Limb (tissue), 2 donors: ENCODE data around the gene SLC5A10.
"Not testable (repeated sequence)": the region's sequence is repeated elsewhere in the genome, so short reads cannot be mapped to it uniquely, and the experiment has no call there.

Experiments
- DNase-seq, 2 donors: peaks; one replicate each; pipeline ENCODE4 v3.0.0-alpha.2; 2016; ENCODE audit errors: extremely low spot score in 2 of 2

SLC5A10 gene

DNA sequence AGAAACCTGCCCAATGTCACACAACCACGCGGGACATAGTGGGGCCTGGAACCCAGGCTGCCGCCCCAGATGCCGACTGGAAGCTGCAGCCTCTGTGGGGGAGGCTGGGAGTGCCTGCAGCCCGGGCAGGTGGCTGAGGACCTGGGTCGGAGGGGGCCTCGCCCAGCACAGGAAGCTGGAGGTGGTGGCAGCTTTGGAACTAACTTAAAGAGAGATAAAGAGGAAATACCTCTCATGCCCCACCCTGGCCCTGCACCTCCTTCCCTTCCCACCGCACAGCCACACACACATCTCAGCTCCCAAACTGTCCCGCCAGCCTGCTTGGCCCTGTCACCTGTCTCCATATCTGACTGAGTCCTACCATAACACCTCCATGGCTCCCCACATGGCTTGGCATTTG lies 88.4 kb downstream of the SLC5A10 start:
- not testable (repeated sequence) for DNase-seq

GRCh38 chr17:19041871-19042270 lies 89.9 kb downstream of the SLC5A10 start:
- not testable (repeated sequence) for DNase-seq

DNA sequence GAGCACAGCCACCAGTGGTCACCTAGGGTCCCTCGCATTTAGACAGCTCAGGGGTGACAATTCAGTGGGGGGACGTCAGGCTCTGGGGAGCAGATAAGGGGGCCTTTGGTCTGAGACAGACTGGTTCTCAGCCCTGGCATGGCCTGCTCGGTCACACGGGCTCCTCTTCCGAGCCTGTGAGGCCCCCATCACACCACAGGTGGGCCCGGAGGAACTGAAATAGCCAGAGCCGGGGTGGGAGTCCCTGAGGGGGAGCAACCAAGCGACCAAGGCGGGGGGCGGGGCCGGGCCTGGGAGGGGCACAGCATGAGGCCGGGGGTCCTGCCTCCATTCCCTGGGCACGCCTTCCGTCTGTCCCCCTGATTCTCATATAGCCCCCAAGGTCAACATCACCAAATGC lies 90.4 kb downstream of the SLC5A10 start:
- not testable (repeated sequence) for DNase-seq

DNA sequence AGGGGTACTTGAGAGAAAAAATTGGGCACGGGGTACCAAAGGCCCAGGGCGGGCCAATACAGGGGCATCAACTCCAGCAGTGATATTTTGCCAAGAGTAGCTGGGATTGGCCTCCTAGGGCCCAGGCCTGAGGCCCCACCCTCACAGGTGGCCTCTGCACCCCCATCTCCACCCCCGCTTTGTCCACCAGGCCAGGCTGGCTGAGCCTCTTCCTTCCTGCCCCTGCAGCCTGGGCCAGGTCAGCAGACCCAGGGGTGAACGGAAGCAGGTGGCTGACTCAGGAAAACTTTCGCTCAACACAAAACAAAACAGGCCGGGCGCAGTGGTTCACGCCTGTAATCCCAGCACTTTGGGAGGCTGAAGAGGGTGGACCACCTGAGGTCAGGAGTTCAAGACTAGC lies 91.1 kb downstream of the SLC5A10 start:
- not testable (repeated sequence) for DNase-seq

- not testable (repeated sequence) for DNase-seq
Measured at GRCh38 chr17:19044643-19045042, 92.7 kb downstream of the SLC5A10 start.

- DNase-seq, result not testable (repeated sequence)
Measured at GRCh38 chr17:19046782-19047375, 94.9 kb downstream of the SLC5A10 start, which contains the start of gene GRAP. Gene GRAP, minus strand, starts transcription at chr17:19046957. Its CDS starts 31 bp downstream, at chr17:19046926.

DNA sequence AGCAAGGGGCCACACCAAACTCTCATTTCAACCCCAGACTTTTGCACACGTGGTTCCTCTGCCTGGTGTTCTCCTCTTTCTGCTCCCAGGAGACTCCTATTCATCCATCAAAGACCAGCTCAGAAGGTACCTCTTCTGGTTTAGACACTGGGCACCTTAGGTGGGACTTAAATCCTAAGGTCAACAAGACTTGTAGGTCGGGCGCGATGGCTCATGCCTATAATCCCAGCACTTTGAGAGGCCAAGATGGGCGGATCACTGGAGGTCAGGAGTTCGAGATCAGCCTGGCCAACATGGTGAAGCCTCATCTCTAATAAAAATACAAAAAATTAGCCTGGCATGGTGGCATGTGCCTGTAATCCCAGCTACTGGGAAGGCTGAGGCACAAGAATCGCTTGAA lies 95.5 kb downstream of the SLC5A10 start:
- not testable (repeated sequence) for DNase-seq

DNA sequence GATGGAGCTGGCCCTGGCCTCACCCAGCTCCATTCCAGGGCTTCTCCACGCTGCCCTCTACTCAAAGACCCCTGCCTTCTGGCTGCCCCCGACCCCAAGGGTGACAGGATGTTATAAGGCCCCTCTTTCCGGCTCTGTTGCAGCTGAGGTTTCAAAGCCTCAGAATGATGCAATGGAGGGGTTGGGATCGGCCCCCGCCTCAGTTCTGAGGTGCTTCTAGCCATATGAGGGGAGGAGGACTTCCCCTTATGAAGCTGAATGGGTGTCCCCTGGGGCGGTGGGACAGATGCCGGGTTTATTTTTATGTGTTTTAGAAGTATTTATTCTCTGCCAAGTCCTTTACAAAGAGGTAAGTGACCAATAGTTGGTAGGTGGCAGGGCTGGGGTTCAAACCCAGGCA lies 96.9 kb downstream of the SLC5A10 start:
- not testable (repeated sequence) for DNase-seq

DNA sequence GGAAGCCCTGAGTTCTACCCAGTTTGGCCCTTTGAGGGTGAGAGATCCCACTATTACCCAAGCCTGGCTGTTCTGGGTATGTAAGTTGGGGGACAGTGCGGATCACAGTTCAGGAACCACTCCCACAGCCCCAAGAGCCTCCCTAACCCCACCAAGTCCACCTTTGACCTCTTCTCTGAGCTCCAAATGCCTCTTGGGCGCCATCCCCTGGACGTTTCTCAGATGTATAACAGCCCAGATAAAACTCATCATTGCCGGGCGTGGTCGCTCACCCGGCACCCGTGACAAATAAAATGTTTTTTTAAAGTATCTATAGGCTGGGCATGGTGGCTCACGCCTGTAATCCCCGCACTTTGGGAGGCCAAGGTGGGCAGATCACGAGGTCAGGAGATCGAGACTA lies 103.5 kb downstream of the SLC5A10 start:
- DNase-seq, result not testable (repeated sequence)

GRCh38 chr17:19062009-19062717 lies 110.2 kb downstream of the SLC5A10 start:
- DNase-seq, result not testable (repeated sequence)

GRCh38 chr17:19062718-19063325 lies 110.9 kb downstream of the SLC5A10 start:
- not testable (repeated sequence) for DNase-seq

DNA sequence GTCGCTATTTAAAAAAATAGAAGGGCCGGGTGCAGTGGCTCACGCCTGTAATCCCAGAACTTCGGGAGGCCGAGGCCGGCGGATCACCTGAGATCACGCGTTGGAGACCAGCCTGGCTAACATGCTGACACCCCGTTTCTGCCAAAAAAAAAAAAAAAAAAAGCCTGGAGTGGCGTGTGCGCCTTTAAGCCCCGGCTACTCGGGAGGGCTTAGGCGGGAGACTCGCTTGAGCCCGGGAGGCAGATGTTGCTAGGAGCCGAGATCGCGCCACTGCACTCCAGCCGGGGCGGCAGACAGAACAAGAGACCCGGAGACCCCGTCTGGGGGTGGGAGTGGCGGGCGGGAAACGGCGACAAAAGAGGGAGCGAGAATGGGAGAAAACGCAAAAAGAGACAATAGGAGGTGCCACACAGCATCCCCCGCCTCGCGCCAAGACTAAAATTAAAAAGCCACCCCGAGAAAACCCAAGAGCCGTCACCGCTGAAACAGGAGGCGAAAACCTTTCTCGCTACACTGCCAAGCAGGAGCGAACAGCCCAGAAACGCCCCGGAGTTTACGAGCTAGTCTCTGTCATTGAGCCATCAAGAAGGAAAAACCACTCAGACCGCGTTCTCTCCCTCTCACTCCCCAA lies 111.5 kb downstream of the SLC5A10 start:
- not testable (repeated sequence) for DNase-seq

- peak; percentile 0 to 17 for DNase-seq
Measured at GRCh38 chr17:19064378-19064777, 112.4 kb downstream of the SLC5A10 start.

- not testable (repeated sequence) for DNase-seq
Measured at GRCh38 chr17:19070318-19071168, 118.6 kb downstream of the SLC5A10 start.
